Activated CD4-positive, alpha-beta T cell treated with anti-CD3 and anti-CD28 coated beads, Interleukin-2, amount 10 ng/mL, durations not matched to agents 7 days and 5 days (primary cell): Measurements from ENCODE around the gene VPS33A. TPM values are rescaled to one million over a fixed set of nuclear protein-coding genes. Genes with fewer than 3 reads are reported as not detected.

Source experiments
- CTCF ChIA-PET: fragments of 350-600 bp; sonication (Branson Sonifier 250); formaldehyde crosslinking; loops from one replicate; lab custom pipeline; 2021; ENCODE audit warnings: antibody characterized with exemption; lab: Charles Lee
- POLR2A ChIA-PET: fragments of 350-600 bp; sonication (Branson Sonifier 250); formaldehyde crosslinking; loops from one replicate; lab custom pipeline; 2021; ENCODE audit warnings: antibody characterized with exemption; lab: Charles Lee
- DNase-seq: peaks from one replicate; pipeline ENCODE4 v3.0.0-alpha.2; 2020
- H3K27ac Mint-ChIP-seq: one replicate; pipeline ENCODE4 v1.8.0; 2021; ENCODE audit warnings: mild to moderate bottlenecking, moderate library complexity, mixed read lengths
- H3K27me3 Mint-ChIP-seq: one replicate; pipeline ENCODE4 v1.8.0; 2021; ENCODE audit warnings: mixed read lengths
- H3K36me3 Mint-ChIP-seq: one replicate; pipeline ENCODE4 v1.8.0; 2021; ENCODE audit warnings: low read depth, mixed read lengths
- H3K4me1 Mint-ChIP-seq: one replicate; pipeline ENCODE4 v1.8.0; 2021; ENCODE audit warnings: mixed read lengths
- H3K4me3 Mint-ChIP-seq: one replicate; pipeline ENCODE4 v1.8.0; 2021; ENCODE audit warnings: mild to moderate bottlenecking, moderate library complexity, mixed read lengths
- H3K9me3 Mint-ChIP-seq: one replicate; pipeline ENCODE4 v1.8.0; 2021; ENCODE audit warnings: mixed read lengths
- total RNA-seq, 2 experiments: library from RNA; stranded (reverse); gene quantifications; one replicate each; pipeline ENCODE4 v1.2.3, GENCODE V29; 2021

VPS33A gene
- total RNA-seq, 2 experiments from 2014 or later, result 29.7 to 33.1 TPM

- POLR2A ChIA-PET, result no interaction called here
- Mint-ChIP-seq H3K4me1 (peaks cover 13% of the 10 kb centered on the region), H3K4me3 (peak overlapping the region; percentile 43), H3K27ac (no peak overlapping the region), H3K9me3 (no peaks in the 10 kb centered on the region), H3K27me3 (peaks cover 44% of the 10 kb centered on the region), H3K36me3 (no peaks in the 10 kb centered on the region)
- CTCF ChIA-PET, result no interaction called here
- no peak for DNase-seq
These were observed 64.9 kb downstream of the VPS33A start for GRCh38 chr12:122201381-122201780.

GRCh38 chr12:122200541-122201175, 65.6 kb downstream of the VPS33A start:
- peaks cover 13% of the 10 kb centered on the region for H3K4me1 Mint-ChIP-seq
- no peak overlapping the region for H3K4me3 Mint-ChIP-seq
- no peaks in the 10 kb centered on the region for H3K9me3 Mint-ChIP-seq
- POLR2A ChIA-PET, result no interaction called here
- peaks cover 45% of the 10 kb centered on the region for H3K27me3 Mint-ChIP-seq
- H3K36me3 Mint-ChIP-seq, result no peaks in the 10 kb centered on the region
- CTCF ChIA-PET, result no interaction called here
- no peak overlapping the region for H3K27ac Mint-ChIP-seq
- DNase-seq, result no peak

- DNase-seq, result no peak
- Mint-ChIP-seq H3K4me3 (no peak overlapping the region), H3K36me3 (no peaks in the 10 kb centered on the region), H3K27ac (no peak overlapping the region), H3K9me3 (no peaks in the 10 kb centered on the region), H3K4me1 (peaks cover 9% of the 10 kb centered on the region), H3K27me3 (peaks cover 44% of the 10 kb centered on the region)
- POLR2A ChIA-PET, result no interaction called here
- CTCF ChIA-PET, result interaction anchor here (0.6 kb wide), 1 partner anchor 172 kb away, joined by 3 read pairs; no protein-coding TSS in a partner anchor
These were observed 66.6 kb downstream of the VPS33A start for GRCh38 chr12:122199484-122200355.

DNA sequence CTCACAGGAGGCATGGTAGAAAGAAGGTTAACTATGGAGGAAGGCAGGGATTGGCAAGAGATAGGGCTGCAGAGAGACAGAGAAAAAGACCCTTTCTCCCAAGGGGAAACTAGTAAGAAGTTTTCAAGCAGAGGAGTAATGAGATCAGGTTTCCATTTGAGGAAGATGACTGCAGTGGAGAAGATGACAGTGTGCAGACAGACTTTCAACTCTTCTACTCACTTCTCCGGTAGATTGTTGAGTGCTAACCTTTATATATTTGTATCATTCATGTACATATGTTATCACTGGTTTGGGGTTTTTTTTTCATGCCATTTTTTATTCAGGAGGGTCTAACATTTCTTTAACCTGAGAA, 68.7 kb downstream of the VPS33A start:
- Mint-ChIP-seq H3K4me3 (no peak overlapping the region), H3K27ac (peak overlapping the region; percentile 32), H3K27me3 (peaks cover 37% of the 10 kb centered on the region), H3K36me3 (no peaks in the 10 kb centered on the region), H3K9me3 (no peaks in the 10 kb centered on the region), H3K4me1 (peaks cover 3% of the 10 kb centered on the region)
- ChIA-PET POLR2A (no interaction called here), CTCF (no interaction called here)
- DNase-seq, result no peak

DNA sequence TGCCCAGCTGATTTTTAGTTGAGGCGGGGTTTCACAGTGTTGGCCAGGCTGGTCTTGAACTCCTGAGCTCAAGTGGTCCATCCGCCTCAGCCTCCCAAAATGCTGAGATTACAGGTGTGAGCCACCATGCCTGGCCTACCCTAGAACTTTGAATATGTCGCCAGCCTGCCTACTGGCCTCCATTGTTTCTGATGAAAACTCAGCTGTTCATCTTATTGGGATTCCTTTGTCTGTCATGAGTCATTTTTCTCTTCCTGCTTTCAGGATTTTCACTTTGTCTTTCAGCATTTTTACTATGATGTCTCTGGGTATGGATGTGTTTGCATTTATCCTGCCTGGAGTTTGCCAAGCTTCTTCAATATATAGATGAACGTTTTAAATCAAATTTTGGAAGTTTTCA, 70.9 kb downstream of the VPS33A start:
- Mint-ChIP-seq H3K9me3 (no peaks in the 10 kb centered on the region), H3K4me1 (no peaks in the 10 kb centered on the region), H3K27ac (no peak overlapping the region), H3K27me3 (peaks cover 31% of the 10 kb centered on the region), H3K36me3 (no peaks in the 10 kb centered on the region), H3K4me3 (no peak overlapping the region)
- ChIA-PET CTCF (interaction anchor here (0.8 kb wide), 1 partner anchor 141 kb away, joined by 3 read pairs; no protein-coding TSS in a partner anchor), POLR2A (no interaction called here)
- no peak for DNase-seq

DNA sequence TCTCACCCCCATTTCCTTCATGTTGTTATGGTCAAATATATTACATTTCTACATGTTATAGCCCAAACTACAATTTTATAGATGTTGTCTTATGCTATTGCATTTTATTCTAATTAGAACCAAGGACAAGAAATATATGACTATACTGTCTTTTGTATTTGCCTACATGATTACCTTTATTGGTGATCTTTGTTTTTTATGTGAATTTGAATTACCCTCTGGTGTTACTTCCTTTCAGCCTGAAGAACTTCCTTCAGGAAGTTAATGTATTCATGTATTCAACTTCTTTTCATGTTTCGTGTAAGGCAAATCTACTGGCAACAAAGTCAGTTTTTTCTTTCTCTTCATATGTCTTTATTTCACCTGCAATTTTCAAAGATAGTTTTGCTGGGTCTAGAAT, 71.5 kb downstream of the VPS33A start:
- Mint-ChIP-seq H3K9me3 (no peaks in the 10 kb centered on the region), H3K4me3 (no peak overlapping the region), H3K36me3 (no peaks in the 10 kb centered on the region), H3K27ac (no peak overlapping the region), H3K27me3 (peaks cover 28% of the 10 kb centered on the region), H3K4me1 (no peaks in the 10 kb centered on the region)
- CTCF ChIA-PET, result interaction anchor here (1.4 to 2.2 kb wide), 2 partner anchors 8 to 12 kb away, joined by 4 to 6 read pairs; partner anchors contain the start of genes B3GNT4 and LRRC43
- no peak for DNase-seq
- POLR2A ChIA-PET, result no interaction called here

- H3K4me3 Mint-ChIP-seq, result no peak overlapping the region
- no peak for DNase-seq
- no peak overlapping the region for H3K27ac Mint-ChIP-seq
- no peaks in the 10 kb centered on the region for H3K36me3 Mint-ChIP-seq
- ChIA-PET CTCF (interaction anchor here (2.2 to 3.1 kb wide), 2 partner anchors 9 to 138 kb away, joined by 6 to 13 read pairs; partner anchors contain the start of gene LRRC43), POLR2A (no interaction called here)
- H3K27me3 Mint-ChIP-seq, result peaks cover 18% of the 10 kb centered on the region
- H3K9me3 Mint-ChIP-seq, result no peaks in the 10 kb centered on the region
- no peaks in the 10 kb centered on the region for H3K4me1 Mint-ChIP-seq
These were observed 73.9 kb downstream of the VPS33A start for GRCh38 chr12:122192441-122192840.

- H3K27ac Mint-ChIP-seq, result no peak overlapping the region
- CTCF ChIA-PET, result interaction anchor here (0.5 to 3.1 kb wide), 16 partner anchors 9 to 397 kb away, joined by 3 to 13 read pairs (median 3); partner anchors contain the start of genes LRRC43 and RHOF
- H3K9me3 Mint-ChIP-seq, result no peaks in the 10 kb centered on the region
- no peak overlapping the region for H3K4me3 Mint-ChIP-seq
- H3K4me1 Mint-ChIP-seq, result no peaks in the 10 kb centered on the region
- no peaks in the 10 kb centered on the region for H3K36me3 Mint-ChIP-seq
- POLR2A ChIA-PET, result no interaction called here
- DNase-seq, result peak; percentile 79
- H3K27me3 Mint-ChIP-seq, result peaks cover 13% of the 10 kb centered on the region
These were observed 75.2 kb downstream of the VPS33A start for GRCh38 chr12:122190842-122191668.

GRCh38 chr12:122189626-122190475, 76.4 kb downstream of the VPS33A start:
- POLR2A ChIA-PET, result no interaction called here
- no peaks in the 10 kb centered on the region for H3K36me3 Mint-ChIP-seq
- H3K27me3 Mint-ChIP-seq, result peaks cover 7% of the 10 kb centered on the region
- no peak for DNase-seq
- H3K4me3 Mint-ChIP-seq, result no peak overlapping the region
- CTCF ChIA-PET, result interaction anchor here (0.7 to 3.1 kb wide), 8 partner anchors 7 to 396 kb away, joined by 3 to 13 read pairs (median 6); partner anchors contain the start of genes LRRC43 and RHOF
- H3K9me3 Mint-ChIP-seq, result no peaks in the 10 kb centered on the region
- H3K27ac Mint-ChIP-seq, result no peak overlapping the region
- peaks cover under 1% of the 10 kb centered on the region for H3K4me1 Mint-ChIP-seq

GRCh38 chr12:122187466-122187865, 78.8 kb downstream of the VPS33A start:
- Mint-ChIP-seq H3K9me3 (no peaks in the 10 kb centered on the region), H3K4me1 (peaks cover 12% of the 10 kb centered on the region), H3K27me3 (peaks cover 4% of the 10 kb centered on the region), H3K27ac (no peak overlapping the region), H3K4me3 (no peak overlapping the region), H3K36me3 (no peaks in the 10 kb centered on the region)
- DNase-seq, result no peak
- ChIA-PET POLR2A (no interaction called here), CTCF (interaction anchor here (0.6 kb wide), 1 partner anchor 384 kb away, joined by 3 read pairs; the partner anchor contains the start of gene SETD1B)

DNA sequence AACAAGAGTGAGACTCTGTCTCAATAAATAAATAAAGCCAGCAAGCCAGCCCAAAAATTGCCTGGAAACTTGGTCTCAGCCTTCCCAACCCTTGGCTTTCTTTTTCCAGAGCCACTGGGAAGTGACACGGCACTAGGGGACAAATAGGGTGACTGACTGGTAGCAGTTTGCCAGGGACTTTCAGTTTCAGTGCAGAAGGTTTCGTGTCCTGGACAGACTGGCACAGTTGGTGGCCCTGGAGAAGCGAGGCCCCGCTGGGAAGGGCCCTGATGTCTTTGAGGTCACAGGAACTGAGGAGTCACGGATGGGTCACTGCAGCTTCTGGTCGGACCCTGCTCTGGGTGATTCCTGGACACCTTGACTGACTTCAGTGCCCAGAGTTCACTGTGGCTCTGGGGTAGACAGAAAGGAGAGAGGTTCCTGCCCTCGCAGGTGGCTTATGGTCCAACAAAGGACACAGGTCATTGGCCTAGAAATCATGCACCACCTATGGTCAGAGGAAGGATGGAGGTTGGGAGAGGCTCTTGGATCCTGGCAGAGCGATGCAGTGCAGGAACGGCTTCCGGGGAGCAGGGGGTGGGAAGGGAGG, 80.7 kb downstream of the VPS33A start:
- ChIA-PET POLR2A (no interaction called here), CTCF (no interaction called here)
- Mint-ChIP-seq H3K4me3 (no peak overlapping the region), H3K27ac (no peak overlapping the region), H3K4me1 (peaks cover 12% of the 10 kb centered on the region), H3K36me3 (no peaks in the 10 kb centered on the region), H3K9me3 (no peaks in the 10 kb centered on the region), H3K27me3 (peaks cover 9% of the 10 kb centered on the region)
- DNase-seq, result no peak
